ENCODE results near the gene PTRHD1. TPM values are rescaled to one million over a fixed set of nuclear protein-coding genes. Genes with fewer than 3 reads are reported as not detected.

The PTRHD1 gene
- total RNA-seq, 1 donor from 2014 or later, result 41.6 TPM

DNA sequence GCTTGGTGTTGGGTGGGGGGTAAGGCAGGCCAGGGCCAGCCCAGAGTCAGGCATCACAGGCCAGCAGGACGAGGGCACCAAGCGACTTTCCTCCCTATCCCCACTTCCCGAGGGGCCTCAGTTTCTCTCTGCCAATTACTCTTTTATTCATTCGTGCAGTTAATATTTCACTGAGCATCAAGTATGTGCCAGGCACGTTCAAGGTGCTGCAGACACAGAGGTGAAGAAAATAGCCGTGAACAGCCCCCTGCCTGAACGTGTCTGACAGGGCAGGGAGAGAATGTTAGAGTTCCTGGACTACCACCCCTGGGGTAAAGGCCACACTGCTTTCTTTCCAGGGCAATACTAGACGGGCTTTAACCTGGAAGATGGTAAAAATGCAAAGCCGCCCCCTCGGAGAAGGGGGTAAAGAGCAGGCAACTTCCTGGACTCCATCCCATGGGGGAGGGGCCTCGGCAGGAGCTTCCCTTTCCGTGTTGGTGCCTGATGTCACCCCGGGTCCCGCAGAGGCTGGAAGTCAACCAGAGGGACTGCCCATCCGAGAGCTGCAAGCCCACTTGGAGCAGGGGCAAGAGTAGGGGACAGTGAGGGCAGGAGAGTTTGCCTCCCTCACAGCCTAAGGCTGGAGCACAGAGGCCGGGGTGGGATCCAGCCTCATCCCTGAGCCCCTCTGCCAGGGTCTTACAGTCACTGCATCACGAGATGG is 47.1 kb upstream of the PTRHD1 start:
- Mint-ChIP-seq H3K27ac (peak overlapping the region; percentile 82), H3K9me3 (peaks cover 2% of the 10 kb centered on the region), H3K36me3 (peaks cover 13% of the 10 kb centered on the region), H3K4me3 (no peak overlapping the region), H3K27me3 (ENCODE audit: insufficient read depth, low read depth) (peaks cover 4% of the 10 kb centered on the region), H3K4me1 (peaks cover 7% of the 10 kb centered on the region)
- no peaks in the 10 kb centered on the region for H4K20me1 ChIP-seq (ENCODE audit: low read depth)
- H3K4me3 ChIP-seq, result no peak overlapping the region
- no peaks in the 10 kb centered on the region for H3F3A ChIP-seq (ENCODE audit: low read depth)
- no peak overlapping the region for H2AFZ ChIP-seq (replicated peaks)
- no peak overlapping the region for H3K9ac ChIP-seq
- TF ChIP-seq, protein P1, sequence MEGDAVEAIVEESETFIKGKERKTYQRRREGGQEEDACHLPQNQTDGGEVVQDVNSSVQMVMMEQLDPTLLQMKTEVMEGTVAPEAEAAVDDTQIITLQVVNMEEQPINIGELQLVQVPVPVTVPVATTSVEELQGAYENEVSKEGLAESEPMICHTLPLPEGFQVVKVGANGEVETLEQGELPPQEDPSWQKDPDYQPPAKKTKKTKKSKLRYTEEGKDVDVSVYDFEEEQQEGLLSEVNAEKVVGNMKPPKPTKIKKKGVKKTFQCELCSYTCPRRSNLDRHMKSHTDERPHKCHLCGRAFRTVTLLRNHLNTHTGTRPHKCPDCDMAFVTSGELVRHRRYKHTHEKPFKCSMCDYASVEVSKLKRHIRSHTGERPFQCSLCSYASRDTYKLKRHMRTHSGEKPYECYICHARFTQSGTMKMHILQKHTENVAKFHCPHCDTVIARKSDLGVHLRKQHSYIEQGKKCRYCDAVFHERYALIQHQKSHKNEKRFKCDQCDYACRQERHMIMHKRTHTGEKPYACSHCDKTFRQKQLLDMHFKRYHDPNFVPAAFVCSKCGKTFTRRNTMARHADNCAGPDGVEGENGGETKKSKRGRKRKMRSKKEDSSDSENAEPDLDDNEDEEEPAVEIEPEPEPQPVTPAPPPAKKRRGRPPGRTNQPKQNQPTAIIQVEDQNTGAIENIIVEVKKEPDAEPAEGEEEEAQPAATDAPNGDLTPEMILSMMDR (IDR thresholded peaks at IDR 0.05), result no peak
- TF ChIP-seq EZH2phosphoT487 (IDR thresholded peaks at IDR 0.05) (no peak), EZH2 (IDR thresholded peaks at IDR 0.05) (no peak)
- DNase-seq (ENCODE audit: low spot score), result no peak
- H3K79me2 ChIP-seq (ENCODE audit: low read depth), result no peaks in the 10 kb centered on the region
- H3K27me3 ChIP-seq, result no peaks in the 10 kb centered on the region
- no peaks in the 10 kb centered on the region for H3K36me3 ChIP-seq
- H3K4me2 ChIP-seq, result no peak overlapping the region
- H3K27ac ChIP-seq, result no peak overlapping the region
- H3K4me1 ChIP-seq, result no peaks in the 10 kb centered on the region
- H3K9me3 ChIP-seq (ENCODE audit: low read depth), result no peaks in the 10 kb centered on the region

DNA sequence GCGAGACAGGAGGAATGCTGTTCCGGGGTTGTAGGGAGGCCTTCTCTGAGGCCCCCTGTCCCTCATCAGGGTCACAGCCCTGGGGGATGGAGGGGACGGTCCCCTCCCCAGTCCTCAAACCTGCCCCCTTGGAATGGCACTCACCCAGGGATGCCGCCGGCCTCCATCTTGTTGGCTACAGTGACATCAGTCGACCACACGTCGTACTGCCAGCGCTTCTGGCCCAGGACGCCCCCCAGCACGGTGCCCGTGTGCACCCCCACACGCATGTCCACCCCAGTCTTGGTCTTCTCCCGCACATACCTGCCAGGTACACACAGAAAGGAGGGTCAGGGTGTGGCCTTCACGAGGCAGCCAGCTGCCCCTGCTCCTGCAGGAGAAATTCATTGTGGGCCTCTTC is 46.5 kb upstream of the PTRHD1 start:
- H3K79me2 ChIP-seq (ENCODE audit: low read depth), result no peaks in the 10 kb centered on the region
- DNase-seq (ENCODE audit: low spot score), result no peak
- H3F3A ChIP-seq (ENCODE audit: low read depth), result no peaks in the 10 kb centered on the region
- no peak overlapping the region for H3K4me2 ChIP-seq
- H3K27me3 ChIP-seq, result no peaks in the 10 kb centered on the region
- Mint-ChIP-seq H3K4me3 (no peak overlapping the region), H3K27me3 (ENCODE audit: insufficient read depth, low read depth) (peaks cover 8% of the 10 kb centered on the region), H3K36me3 (peaks cover 15% of the 10 kb centered on the region), H3K27ac (peak overlapping the region; percentile 46), H3K4me1 (peaks cover 7% of the 10 kb centered on the region), H3K9me3 (no peaks in the 10 kb centered on the region)
- TF ChIP-seq, protein P1 (IDR thresholded peaks at IDR 0.05), result no peak
- no peak for TF ChIP-seq EZH2phosphoT487 (IDR thresholded peaks at IDR 0.05)
- TF ChIP-seq EZH2 (IDR thresholded peaks at IDR 0.05), result no peak
- no peak overlapping the region for H2AFZ ChIP-seq (replicated peaks)
- no peaks in the 10 kb centered on the region for H3K36me3 ChIP-seq
- H3K27ac ChIP-seq, result no peak overlapping the region
- H3K9ac ChIP-seq, result no peak overlapping the region
- no peaks in the 10 kb centered on the region for H4K20me1 ChIP-seq (ENCODE audit: low read depth)
- H3K4me1 ChIP-seq, result no peaks in the 10 kb centered on the region
- no peaks in the 10 kb centered on the region for H3K9me3 ChIP-seq (ENCODE audit: low read depth)
- H3K4me3 ChIP-seq, result no peak overlapping the region

DNA sequence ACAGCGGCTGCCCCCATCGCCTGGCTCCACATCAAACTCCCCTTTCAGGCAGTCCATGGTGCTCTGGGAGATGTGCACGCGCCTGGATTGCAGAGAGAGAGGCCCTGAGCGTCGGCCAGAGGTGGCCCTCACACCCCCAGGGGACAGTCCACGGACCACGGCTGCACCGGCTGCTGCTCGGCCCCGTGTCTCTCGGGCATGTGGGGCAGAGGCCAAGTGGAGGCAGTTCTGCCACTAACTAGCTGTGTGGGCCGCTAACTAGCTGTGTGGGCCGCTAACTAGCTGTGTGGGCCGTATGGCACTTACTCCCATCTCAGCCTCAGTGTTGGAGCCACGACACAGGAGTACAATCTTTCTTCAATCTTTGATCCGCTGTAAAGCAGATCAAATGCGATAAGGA is 45.4 kb upstream of the PTRHD1 start:
- Histone ChIP-seq H2AFZ (replicated peaks) (no peak overlapping the region), H3K4me2 (no peak overlapping the region), H3K79me2 (ENCODE audit: low read depth) (no peaks in the 10 kb centered on the region), H3F3A (ENCODE audit: low read depth) (peaks cover 2% of the 10 kb centered on the region), H3K9ac (no peak overlapping the region), H3K27me3 (no peaks in the 10 kb centered on the region), H3K4me1 (peaks cover 2% of the 10 kb centered on the region), H3K9me3 (ENCODE audit: low read depth) (no peaks in the 10 kb centered on the region), H3K36me3 (no peaks in the 10 kb centered on the region), H4K20me1 (ENCODE audit: low read depth) (no peaks in the 10 kb centered on the region), H3K4me3 (no peak overlapping the region), H3K27ac (no peak overlapping the region)
- Mint-ChIP-seq H3K4me1 (peaks cover 10% of the 10 kb centered on the region), H3K27ac (no peak overlapping the region), H3K27me3 (ENCODE audit: insufficient read depth, low read depth) (peaks cover 8% of the 10 kb centered on the region), H3K36me3 (peaks cover 23% of the 10 kb centered on the region), H3K4me3 (no peak overlapping the region), H3K9me3 (no peaks in the 10 kb centered on the region)
- no peak for DNase-seq (ENCODE audit: low spot score)
- TF ChIP-seq EZH2phosphoT487 (IDR thresholded peaks at IDR 0.05) (no peak), EZH2 (IDR thresholded peaks at IDR 0.05) (no peak)
- TF ChIP-seq, protein P1 (IDR thresholded peaks at IDR 0.05), result no peak
